H9 (cell line): ENCODE data around the gene DIS3L2. TPM values are rescaled to one million over a fixed set of nuclear protein-coding genes. Genes with fewer than 3 reads are reported as not detected.

Experiments used
- DNase-seq: peaks from one replicate; pipeline ENCODE4 v3.0.0-alpha.2; 2017
- H2AFZ ChIP-seq: one replicate; pipeline ENCODE4 v1.6.1; 2013; ENCODE audit warnings: mild to moderate bottlenecking, low read length, control low read depth, moderate library complexity
- H2AK5ac ChIP-seq: 2 replicates; pipeline ENCODE4 v1.6.1; 2013; ENCODE audit warnings: low read length, control low read depth, mixed read lengths; ENCODE audit not compliant: insufficient read length
- H2BK120ac ChIP-seq: one replicate; pipeline ENCODE4 v1.6.1; 2013; ENCODE audit warnings: low read depth, mild to moderate bottlenecking, low read length, control low read depth, inconsistent platforms; ENCODE audit not compliant: poor library complexity, severe bottlenecking
- H2BK12ac ChIP-seq: 2 replicates; pipeline ENCODE4 v1.6.1; 2013; ENCODE audit warnings: low read length, control low read depth, mixed read lengths, low read depth; ENCODE audit not compliant: insufficient read length
- H2BK15ac ChIP-seq: 2 replicates; pipeline ENCODE4 v1.6.1; 2013; ENCODE audit warnings: low read depth, low read length, control low read depth
- H2BK20ac ChIP-seq: one replicate; pipeline ENCODE4 v1.6.1; 2013; ENCODE audit warnings: low read depth, mild to moderate bottlenecking, low read length, control low read depth, inconsistent platforms; ENCODE audit not compliant: poor library complexity, severe bottlenecking
- H2BK5ac ChIP-seq: 2 replicates; pipeline ENCODE4 v1.6.1; 2013; ENCODE audit warnings: low read length, control low read depth, mixed read lengths; ENCODE audit not compliant: insufficient read length
- H3K14ac ChIP-seq: 2 replicates; pipeline ENCODE4 v1.6.1; 2013; ENCODE audit warnings: low read length, control low read depth; ENCODE audit not compliant: insufficient read depth
- H3K18ac ChIP-seq: 2 replicates; pipeline ENCODE4 v1.6.1; 2013; ENCODE audit warnings: low read depth, mild to moderate bottlenecking, mixed read lengths, low read length, control low read depth; ENCODE audit not compliant: insufficient read length
- H3K23ac ChIP-seq: 2 replicates; pipeline ENCODE4 v1.6.1; 2013; ENCODE audit warnings: low read length, control low read depth, mixed read lengths, low read depth; ENCODE audit not compliant: insufficient read length
- H3K23me2 ChIP-seq: 2 replicates; pipeline ENCODE4 v1.6.1; 2013; ENCODE audit warnings: low read depth, mild to moderate bottlenecking, mixed read lengths, low read length, control low read depth; ENCODE audit not compliant: insufficient read length, poor library complexity, severe bottlenecking
- H3K27ac ChIP-seq: 2 replicates; pipeline ENCODE4 v1.5.1; 2013; ENCODE audit warnings: low read length, control low read depth, mixed read lengths, low read depth; ENCODE audit not compliant: insufficient read length
- H3K27me3 ChIP-seq: 2 replicates; pipeline ENCODE4 v1.6.1; 2013; ENCODE audit warnings: low read length, control low read depth, inconsistent platforms; ENCODE audit not compliant: insufficient read depth
- H3K4ac ChIP-seq: 2 replicates; pipeline ENCODE4 v1.6.1; 2013; ENCODE audit warnings: low read depth, mild to moderate bottlenecking, control low read depth, inconsistent platforms, low read length, moderate library complexity
- H3K4me1 ChIP-seq: 2 replicates; pipeline ENCODE4 v1.6.1; 2013; ENCODE audit warnings: low read length, control low read depth, inconsistent platforms; ENCODE audit not compliant: insufficient read depth
- H3K4me2 ChIP-seq: 2 replicates; pipeline ENCODE4 v1.6.1; 2013; ENCODE audit warnings: low read length, control low read depth, mixed read lengths; ENCODE audit not compliant: insufficient read length, insufficient read depth
- H3K56ac ChIP-seq: 2 replicates; pipeline ENCODE4 v1.6.1; 2013; ENCODE audit warnings: low read depth, mild to moderate bottlenecking, mixed read lengths, low read length, control low read depth; ENCODE audit not compliant: insufficient read length
- H3K79me1 ChIP-seq: 2 replicates; pipeline ENCODE4 v1.6.1; 2013; ENCODE audit warnings: low read depth, mild to moderate bottlenecking, moderate library complexity, low read length, control low read depth, inconsistent platforms; ENCODE audit not compliant: insufficient read depth, poor library complexity, severe bottlenecking
- H3K79me2 ChIP-seq: 2 replicates; pipeline ENCODE4 v1.6.1; 2013; ENCODE audit warnings: low read length, control low read depth, inconsistent platforms; ENCODE audit not compliant: insufficient read depth
- H3K9ac ChIP-seq: 2 replicates; pipeline ENCODE4 v1.6.1; 2013; ENCODE audit warnings: low read length, control low read depth, mixed read lengths; ENCODE audit not compliant: insufficient read length; ENCODE audit errors: extremely low read depth
- H3K9me3 ChIP-seq: one replicate; pipeline ENCODE4 v1.6.1; 2013; ENCODE audit warnings: low read depth, low read length, inconsistent platforms; ENCODE audit not compliant: control insufficient read depth
- H3T11ph ChIP-seq: one replicate; pipeline ENCODE4 v1.6.1; 2013; ENCODE audit warnings: mild to moderate bottlenecking, low read length, control low read depth, inconsistent platforms
- H4K20me1 ChIP-seq: one replicate; pipeline ENCODE4 v1.6.1; 2013; ENCODE audit not compliant: control insufficient read depth, insufficient read length, insufficient read depth
- H4K5ac ChIP-seq: 2 replicates; pipeline ENCODE4 v1.6.1; 2013; ENCODE audit warnings: low read depth, mild to moderate bottlenecking, mixed read lengths, low read length, control low read depth; ENCODE audit not compliant: insufficient read length
- H4K8ac ChIP-seq: replicated peaks from 2 replicates; pipeline ENCODE4 v1.6.1; 2013; ENCODE audit warnings: low read length, control low read depth, mixed read lengths, low read depth; ENCODE audit not compliant: insufficient read length
- H4K91ac ChIP-seq: 2 replicates; pipeline ENCODE4 v1.6.1; 2013; ENCODE audit warnings: low read depth, mild to moderate bottlenecking, moderate library complexity, mixed read lengths, low read length, control low read depth; ENCODE audit not compliant: insufficient read length
- H3K27ac Mint-ChIP-seq, 3 experiments: 2 replicates in 2 of 3; 3 replicates in 1 of 3; pipeline ENCODE4 v1.8.0; 2020 to 2021; ENCODE audit warnings: mixed read lengths in 3 of 3, mild to moderate bottlenecking in 1 of 3, moderate library complexity in 1 of 3
- H3K27me3 Mint-ChIP-seq: 2 replicates; pipeline ENCODE4 v1.8.0; 2021; ENCODE audit warnings: low read depth, mild to moderate bottlenecking, moderate library complexity, mixed read lengths
- H3K36me3 Mint-ChIP-seq, 3 experiments: 2 replicates in 2 of 3; 3 replicates in 1 of 3; pipeline ENCODE4 v1.8.0; 2020 to 2021; ENCODE audit warnings: low read depth in 3 of 3, mixed read lengths in 3 of 3; ENCODE audit not compliant: insufficient read depth in 1 of 3
- H3K4me1 Mint-ChIP-seq, 2 experiments: 2 replicates each; pipeline ENCODE4 v1.8.0; 2020; ENCODE audit warnings: mixed read lengths in 2 of 2
- H3K4me3 Mint-ChIP-seq, 2 experiments: 2 replicates in 1 of 2; 3 replicates in 1 of 2; pipeline ENCODE4 v1.8.0; 2020 to 2021; ENCODE audit warnings: mild to moderate bottlenecking in 2 of 2, mixed read lengths in 2 of 2, moderate library complexity in 1 of 2
- H3K9me3 Mint-ChIP-seq, 2 experiments: 2 replicates in 1 of 2; 3 replicates in 1 of 2; pipeline ENCODE4 v1.8.0; 2020; ENCODE audit warnings: mild to moderate bottlenecking in 2 of 2, mixed read lengths in 2 of 2, moderate library complexity in 1 of 2
- CTCF ChIP-seq: fragments of 200-600 bp; sonication (generic); conservative IDR thresholded peaks from 3 replicates; pipeline ENCODE4 v1.8.0; 2021; ENCODE audit warnings: antibody characterized with exemption, mild to moderate bottlenecking
- WGBS: extraction: QIAGEN DNeasy Blood & Tissue Kit; methylation state at CpG from one replicate; pipeline ENCODE4 v1.1.7; 2013; ENCODE audit warnings: missing lambda C conversion rate, low lambda C conversion rate, mixed read lengths; ENCODE audit not compliant: insufficient read length; ENCODE audit errors: extremely low coverage; 5-methylcytosine and 5-hydroxymethylcytosine counted together
- total RNA-seq: library from RNA; stranded (reverse); gene quantifications from 2 replicates; pipeline ENCODE4 v1.2.1, GENCODE V29; 2021

DIS3L2 gene
- total RNA-seq, 1 experiment from 2014 or later = 28.1 TPM

- Histone ChIP-seq H3K4me1 (peaks cover 2% of the 10 kb centered on the region; the same call in 1 of the 2 replicates), H3T11ph (no peak overlapping the region), H3K79me1 (no peaks in the 10 kb centered on the region), H2AFZ (no peak overlapping the region), H2BK20ac (no peak overlapping the region), H2BK15ac (no peak overlapping the region), H3K4me2 (no peak overlapping the region), H3K27me3 (no peaks in the 10 kb centered on the region), H3K9ac (no peak overlapping the region), H4K8ac (no peak overlapping the region), H4K91ac (no peak overlapping the region), H3K27ac (no peak overlapping the region), H4K20me1 (no peaks in the 10 kb centered on the region), H3K79me2 (no peaks in the 10 kb centered on the region), H2BK12ac (no peak overlapping the region), H3K56ac (no peak overlapping the region), H3K18ac (no peak overlapping the region), H2AK5ac (no peak overlapping the region), H2BK120ac (no peak overlapping the region), H4K5ac (no peak overlapping the region), H3K9me3 (no peaks in the 10 kb centered on the region), H3K14ac (no peak overlapping the region), H3K4ac (no peak overlapping the region), H3K23me2 (no peaks in the 10 kb centered on the region), H3K23ac (no peak overlapping the region), H2BK5ac (no peak overlapping the region)
- Mint-ChIP-seq H3K4me1 (peaks cover 13 to 15% of the 10 kb centered on the region in 2 experiments), H3K27me3 (peaks cover 2% of the 10 kb centered on the region; the same call in 1 of the 2 replicates), H3K27ac (no peak overlapping the region), H3K36me3 (no peaks in the 10 kb centered on the region; a peak in 1 of 7 replicates), H3K9me3 (no peaks in the 10 kb centered on the region), H3K4me3 (no peak overlapping the region)
- WGBS = no CpG with 5 or more reads among the region's 4 CpGs
- no peak for TF ChIP-seq CTCF
- no peak for DNase-seq
These were observed 327.0 kb downstream of the DIS3L2 start for GRCh38 chr2:232288489-232289030.
